Upper lobe of left lung (tissue), 6 donors: ENCODE measurements around the gene RPL3. TPM values are rescaled to one million over a fixed set of nuclear protein-coding genes. Genes with fewer than 3 reads are reported as not detected.

Source experiments
- ATAC-seq, 2 donors: fragments of 200-7000 bp; cut with Tn5 transposase; one replicate each; pipeline ENCODE4 v1.9.1; 2022; ENCODE audit warnings: mild to moderate bottlenecking in 2 of 2, moderate library complexity in 2 of 2; ENCODE audit not compliant: low FRiP score in 2 of 2
- DNase-seq, 2 donors: peaks; one replicate each; pipeline ENCODE4 v3.0.0-alpha.2; 2019 to 2020
- H3K27ac ChIP-seq, 4 donors: fragments of 200-600 bp; sonication (generic); one replicate each; pipeline ENCODE4 v1.5.1; 2016 to 2019
- H3K27me3 ChIP-seq, 4 donors: fragments of 200-600 bp; sonication (generic); one replicate each; pipeline ENCODE4 v1.5.1; 2017 to 2019
- H3K36me3 ChIP-seq, 4 donors: fragments of 200-600 bp; sonication (generic); one replicate each; pipeline ENCODE4 v1.5.1; 2016 to 2019
- H3K4me1 ChIP-seq, 4 donors: fragments of 200-600 bp; sonication (generic); one replicate each; pipeline ENCODE4 v1.5.1; 2018 to 2019
- H3K4me3 ChIP-seq, 4 donors: fragments of 200-600 bp; sonication (generic); one replicate each; pipeline ENCODE4 v1.5.1; 2017 to 2019; ENCODE audit warnings: mild to moderate bottlenecking in 2 of 4, moderate library complexity in 1 of 4
- H3K9me3 ChIP-seq, 4 donors: fragments of 200-600 bp; sonication (generic); one replicate each; pipeline ENCODE4 v1.5.1; 2018 to 2019
- CTCF ChIP-seq, 6 experiments: fragments of 450-650 bp in 4 of 6; fragments of 200-600 bp in 2 of 6; sonication (generic) in 2 of 6; IDR thresholded peaks; one replicate each; pipeline ENCODE4 v1.5.1; 2016 to 2019; ENCODE audit warnings: antibody characterized with exemption in 6 of 6
- POLR2A ChIP-seq, 4 donors: fragments of 450-650 bp; IDR thresholded peaks; one replicate each; pipeline ENCODE4 v1.5.1; 2016 to 2017; ENCODE audit warnings: antibody characterized with exemption in 4 of 4, mild to moderate bottlenecking in 2 of 4
- WGBS, 2 donors: methylation state at CpG; one replicate each; pipeline ENCODE4 v1.1.5; 2017 to 2018; 5-methylcytosine and 5-hydroxymethylcytosine counted together
- small RNA-seq, 4 donors: library from RNA; depleted of rRNA; stranded (forward); fragments of <200 nt; gene quantifications; one replicate each; pipeline ENCODE3, GENCODE V24; 2016
- total RNA-seq, 6 donors: library from RNA; depleted of rRNA in 4 of 6; stranded (reverse); fragments of >200 nt in 4 of 6; gene quantifications; one replicate each; pipeline versions ENCODE4 v1.1.0 to v1.2.1, GENCODE V29; 2016 to 2021
- donor health status: DM: no; HTN: no; CAD: no; lungs with moderate emphysema.
- donor health status: DM: no; HTN: yes; CAD: no; lungs with severe emphysema.

Gene RPL3
- total RNA-seq, 6 donors from 2014 or later, result 1,194 to 1,833 (median 1,624) TPM

- WGBS, 2 donors, result 84 to 92% methylated on average over 9 to 10 of the region's 10 CpGs
- Histone ChIP-seq H3K9me3 (peaks cover 0 to 12% (median 7%) of the 10 kb centered on the region in 4 donors), H3K36me3 (no peaks in the 10 kb centered on the region), H3K27me3 (no peaks in the 10 kb centered on the region), H3K27ac (peak overlapping the region in 1 of 4 donors; percentile 58), H3K4me1 (no peaks in the 10 kb centered on the region), H3K4me3 (no peak overlapping the region)
- DNase-seq (no peak), ATAC-seq (no peak)
- no peak for TF ChIP-seq CTCF (IDR thresholded peaks at IDR 0.05)
- TF ChIP-seq POLR2A (IDR thresholded peaks at IDR 0.05), result no peak
These were observed 55.6 kb downstream of the RPL3 start for GRCh38 chr22:39263626-39264348.

Small RNA genes within 50 kb of the gene (small RNA-seq; reads per million reads assigned to genes)
- gene SNORD43 (0 reads per million in 4 donors), gene SNORD83A (6,543 to 12,011 (median 9,034) reads per million in 4 donors), gene SNORD83B (0 reads per million in 4 donors)

Other genes starting within 250 kb of the RPL3 start
- gene APOBEC3G, start 242.3 kb downstream of the RPL3 start, total RNA-seq, result 10 to 100 TPM; 10.2 to 38.8 (median 15.8) TPM
- gene APOBEC3H, start 222.4 kb downstream of the RPL3 start, total RNA-seq, result 1 to 10 TPM in 3 of 6 donors, under 1 TPM in 3; 0.78 to 4.2 (median 1.0) TPM
- gene CBX7, start 166.9 kb downstream of the RPL3 start, total RNA-seq, result 100 to 1,000 TPM in 1 of 6 donors, 10 to 100 TPM in 5; 51.5 to 145 (median 60.6) TPM
- 10 to 100 TPM; 15.4 to 41.7 (median 24.1) TPM for gene PDGFB, start 74.6 kb downstream of the RPL3 start, total RNA-seq
- gene SYNGR1, start 30.4 kb upstream of the RPL3 start, total RNA-seq, result 10 to 100 TPM in 1 of 6 donors, 1 to 10 TPM in 5; 2.0 to 14.6 (median 5.3) TPM
- 10 to 100 TPM; 15.4 to 34.6 (median 25.9) TPM for gene TAB1, start 80.2 kb upstream of the RPL3 start, total RNA-seq
- gene MGAT3, start 137.4 kb upstream of the RPL3 start, total RNA-seq, result 10 to 100 TPM in 5 of 6 donors, 1 to 10 TPM in 1; 5.2 to 45.0 (median 26.0) TPM
- gene MIEF1, start 182.7 kb upstream of the RPL3 start, total RNA-seq, result 10 to 100 TPM; 10.5 to 35.3 (median 25.6) TPM
- gene ATF4, start 200.9 kb upstream of the RPL3 start, total RNA-seq, result 100 to 1,000 TPM; 255 to 402 (median 364) TPM
- 100 to 1,000 TPM in 4 of 6 donors, 10 to 100 TPM in 2; 71.2 to 168 (median 106) TPM for gene RPS19BP1, start 213.1 kb upstream of the RPL3 start, total RNA-seq